PC-9 (cell line): ENCODE measurements around the gene OBP2A.

Experiments
- CTCF ChIP-seq: fragments of 200-600 bp; sonication (generic); conservative IDR thresholded peaks from 2 replicates; pipeline ENCODE4 v1.6.1; 2017; ENCODE audit warnings: mixed run types, antibody characterized with exemption, mild to moderate bottlenecking, moderate library complexity
- EZH2 ChIP-seq: fragments of 200-600 bp; sonication (generic); IDR thresholded peaks from 2 replicates; pipeline ENCODE4 v1.8.0; 2017; ENCODE audit warnings: antibody characterized with exemption, low read depth

DNA sequence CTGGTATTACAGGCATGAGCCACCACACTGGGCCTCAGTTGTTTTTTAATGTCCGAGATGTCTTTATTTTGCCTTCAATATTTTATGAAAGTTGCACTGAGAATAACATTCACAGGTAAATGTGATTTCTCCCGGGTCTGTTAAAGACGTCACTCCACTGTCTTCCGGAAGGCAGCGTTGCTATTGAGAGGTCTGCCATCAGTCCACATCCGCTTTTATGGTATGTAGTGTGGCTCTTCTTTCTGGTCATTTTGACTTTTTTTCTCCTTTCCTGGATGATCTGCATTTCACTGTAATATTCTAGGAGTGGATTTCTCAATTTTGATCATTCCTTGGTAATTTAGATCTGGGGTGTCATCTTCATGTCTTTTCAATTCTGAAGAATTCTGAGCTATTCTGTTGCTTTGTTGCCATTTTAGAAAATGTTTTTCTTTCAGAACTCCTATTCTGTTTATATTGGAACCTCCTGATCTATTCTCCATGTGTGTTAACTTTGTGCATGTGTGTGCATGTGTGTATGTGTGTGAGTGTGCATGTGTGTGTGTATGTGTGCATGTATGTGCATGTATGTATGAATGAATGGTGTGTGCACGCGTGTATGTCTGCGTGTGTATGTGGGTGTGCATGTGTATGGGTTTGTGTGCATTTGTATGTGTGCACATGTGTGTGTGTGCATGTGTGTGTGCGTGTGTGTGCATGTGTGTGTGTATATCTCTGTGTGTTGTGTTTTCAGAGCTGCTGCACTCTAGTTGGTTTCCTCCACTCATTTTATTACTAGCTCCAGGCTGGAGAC lies 26.6 kb upstream of the OBP2A start:
- no peak for TF ChIP-seq CTCF
- no peak for TF ChIP-seq EZH2
